ENCODE results near the gene KRI1.
A peak's percentile ranks its signal among the peaks of the same experiment; 100 is the strongest.

Gene KRI1

GRCh38 chr19:10567656-10568055 lies 1.8 kb upstream of the KRI1 start:
- Histone ChIP-seq H3K9me3 (ENCODE audit: low read depth, low read length) (no peaks in the 10 kb centered on the region), H3K9ac (ENCODE audit: insufficient read length) (no peak overlapping the region), H3K27ac (no peak overlapping the region), H3K36me3 (ENCODE audit: insufficient read depth, low read length) (peaks cover 5% of the 10 kb centered on the region), H3K4me3 (peak overlapping the region; percentile 98)
- TF ChIP-seq FOXP2 (optimal IDR thresholded peaks at IDR 0.05; ENCODE audit: control extremely low read depth, extremely low read length, insufficient read depth) (no peak), POLR2AphosphoS5 (IDR thresholded peaks at IDR 0.05; ENCODE audit: borderline replicate concordance, low read depth, low read length) (no peak), EZH2 (IDR thresholded peaks at IDR 0.05) (no peak)
- DNase-seq (ENCODE audit: low read depth, low spot score) = no peak

- H3K36me3 ChIP-seq (ENCODE audit: insufficient read depth, low read length) = peaks cover 10% of the 10 kb centered on the region
- no peak for DNase-seq (ENCODE audit: low read depth, low spot score)
- H3K9me3 ChIP-seq (ENCODE audit: low read depth, low read length) = no peaks in the 10 kb centered on the region
- no peak for TF ChIP-seq FOXP2 (optimal IDR thresholded peaks at IDR 0.05; ENCODE audit: control extremely low read depth, extremely low read length, insufficient read depth)
- TF ChIP-seq EZH2 (IDR thresholded peaks at IDR 0.05) = no peak
- no peak for TF ChIP-seq POLR2AphosphoS5 (IDR thresholded peaks at IDR 0.05; ENCODE audit: borderline replicate concordance, low read depth, low read length)
- H3K9ac ChIP-seq (ENCODE audit: insufficient read length) = peak overlapping the region; percentile 11
- peak overlapping the region; percentile 98 for H3K4me3 ChIP-seq
- peak overlapping the region; percentile 89 for H3K27ac ChIP-seq
Measured at GRCh38 chr19:10566658-10567410, 1.0 kb upstream of the KRI1 start.

GRCh38 chr19:10566408-10566657 lies 523 bp upstream of the KRI1 start:
- Histone ChIP-seq H3K27ac (peak overlapping the region; percentile 89), H3K9ac (ENCODE audit: insufficient read length) (peak overlapping the region; percentile 11), H3K36me3 (ENCODE audit: insufficient read depth, low read length) (peaks cover 15% of the 10 kb centered on the region), H3K4me3 (peak overlapping the region; percentile 98), H3K9me3 (ENCODE audit: low read depth, low read length) (no peaks in the 10 kb centered on the region)
- TF ChIP-seq EZH2 (IDR thresholded peaks at IDR 0.05) (no peak), FOXP2 (optimal IDR thresholded peaks at IDR 0.05; ENCODE audit: control extremely low read depth, extremely low read length, insufficient read depth) (no peak), POLR2AphosphoS5 (IDR thresholded peaks at IDR 0.05; ENCODE audit: borderline replicate concordance, low read depth, low read length) (no peak)
- DNase-seq (ENCODE audit: low read depth, low spot score) = no peak

GRCh38 chr19:10565028-10565566 lies 713 bp downstream of the KRI1 start:
- Histone ChIP-seq H3K36me3 (ENCODE audit: insufficient read depth, low read length) (peaks cover 27% of the 10 kb centered on the region), H3K9ac (ENCODE audit: insufficient read length) (peak overlapping the region; percentile 91), H3K9me3 (ENCODE audit: low read depth, low read length) (no peaks in the 10 kb centered on the region), H3K4me3 (peak overlapping the region; percentile 98), H3K27ac (peak overlapping the region; percentile 85)
- TF ChIP-seq POLR2AphosphoS5 (IDR thresholded peaks at IDR 0.05; ENCODE audit: borderline replicate concordance, low read depth, low read length) (no peak), EZH2 (IDR thresholded peaks at IDR 0.05) (no peak), FOXP2 (optimal IDR thresholded peaks at IDR 0.05; ENCODE audit: control extremely low read depth, extremely low read length, insufficient read depth) (no peak)
- DNase-seq (ENCODE audit: low read depth, low spot score) = no peak

GRCh38 chr19:10562609-10563008 lies 3.2 kb downstream of the KRI1 start:
- no peak overlapping the region for H3K4me3 ChIP-seq
- H3K9ac ChIP-seq (ENCODE audit: insufficient read length) = no peak overlapping the region
- no peaks in the 10 kb centered on the region for H3K9me3 ChIP-seq (ENCODE audit: low read depth, low read length)
- TF ChIP-seq FOXP2 (optimal IDR thresholded peaks at IDR 0.05; ENCODE audit: control extremely low read depth, extremely low read length, insufficient read depth) (no peak), POLR2AphosphoS5 (IDR thresholded peaks at IDR 0.05; ENCODE audit: borderline replicate concordance, low read depth, low read length) (no peak), EZH2 (IDR thresholded peaks at IDR 0.05) (no peak)
- no peak overlapping the region for H3K27ac ChIP-seq
- no peak for DNase-seq (ENCODE audit: low read depth, low spot score)
- peaks cover 47% of the 10 kb centered on the region for H3K36me3 ChIP-seq (ENCODE audit: insufficient read depth, low read length)

GRCh38 chr19:10560154-10560553 lies 5.7 kb downstream of the KRI1 start:
- Histone ChIP-seq H3K9me3 (ENCODE audit: low read depth, low read length) (no peaks in the 10 kb centered on the region), H3K9ac (ENCODE audit: insufficient read length) (no peak overlapping the region), H3K36me3 (ENCODE audit: insufficient read depth, low read length) (peaks cover 65% of the 10 kb centered on the region), H3K27ac (no peak overlapping the region), H3K4me3 (no peak overlapping the region)
- no peak for DNase-seq (ENCODE audit: low read depth, low spot score)
- TF ChIP-seq EZH2 (IDR thresholded peaks at IDR 0.05) (no peak), POLR2AphosphoS5 (IDR thresholded peaks at IDR 0.05; ENCODE audit: borderline replicate concordance, low read depth, low read length) (no peak), FOXP2 (optimal IDR thresholded peaks at IDR 0.05; ENCODE audit: control extremely low read depth, extremely low read length, insufficient read depth) (no peak)

GRCh38 chr19:10557603-10558197 lies 8.1 kb downstream of the KRI1 start:
- Histone ChIP-seq H3K36me3 (ENCODE audit: insufficient read depth, low read length) (peaks cover 85% of the 10 kb centered on the region), H3K9ac (ENCODE audit: insufficient read length) (no peak overlapping the region), H3K9me3 (ENCODE audit: low read depth, low read length) (no peaks in the 10 kb centered on the region), H3K27ac (no peak overlapping the region), H3K4me3 (no peak overlapping the region)
- TF ChIP-seq EZH2 (IDR thresholded peaks at IDR 0.05) (no peak), FOXP2 (optimal IDR thresholded peaks at IDR 0.05; ENCODE audit: control extremely low read depth, extremely low read length, insufficient read depth) (no peak), POLR2AphosphoS5 (IDR thresholded peaks at IDR 0.05; ENCODE audit: borderline replicate concordance, low read depth, low read length) (no peak)
- no peak for DNase-seq (ENCODE audit: low read depth, low spot score)

GRCh38 chr19:10555610-10555973 lies 10.2 kb downstream of the KRI1 start:
- TF ChIP-seq EZH2 (IDR thresholded peaks at IDR 0.05) (no peak), POLR2AphosphoS5 (IDR thresholded peaks at IDR 0.05; ENCODE audit: borderline replicate concordance, low read depth, low read length) (no peak), FOXP2 (optimal IDR thresholded peaks at IDR 0.05; ENCODE audit: control extremely low read depth, extremely low read length, insufficient read depth) (no peak)
- H3K9me3 ChIP-seq (ENCODE audit: low read depth, low read length) = no peaks in the 10 kb centered on the region
- no peak overlapping the region for H3K27ac ChIP-seq
- H3K9ac ChIP-seq (ENCODE audit: insufficient read length) = no peak overlapping the region
- H3K4me3 ChIP-seq = no peak overlapping the region
- peaks cover 79% of the 10 kb centered on the region for H3K36me3 ChIP-seq (ENCODE audit: insufficient read depth, low read length)
- DNase-seq (ENCODE audit: low read depth, low spot score) = no peak

Data from SK-N-MC (cell line).